GM12878 (cell line): ENCODE data around the gene IFT172. TPM values are rescaled to one million over a fixed set of nuclear protein-coding genes. Genes with fewer than 3 reads are reported as not detected.

Source experiments
- ATF2 ChIP-seq: IDR thresholded peaks from 2 replicates; pipeline ENCODE4 v1.6.1; 2012; ENCODE audit warnings: low read length, inconsistent platforms
- BMI1 ChIP-seq: fragments of 450-650 bp; IDR thresholded peaks from 2 replicates; pipeline ENCODE4 v1.6.1; 2016; ENCODE audit warnings: mild to moderate bottlenecking, moderate library complexity, borderline replicate concordance
- CBX5 ChIP-seq: sonication (generic); IDR thresholded peaks from 2 replicates; pipeline ENCODE4 v1.6.1; 2016; ENCODE audit warnings: low read depth, moderate library complexity, mild to moderate bottlenecking, inconsistent platforms
- DPF2 ChIP-seq: fragments of 450-650 bp; IDR thresholded peaks from 2 replicates; pipeline ENCODE4 v1.6.1; 2017; ENCODE audit warnings: mild to moderate bottlenecking
- E4F1 ChIP-seq: fragments of 450-650 bp; IDR thresholded peaks from 2 replicates; pipeline ENCODE4 v1.6.1; 2018; ENCODE audit warnings: borderline replicate concordance, mild to moderate bottlenecking; ENCODE audit not compliant: partially characterized antibody
- GABPA ChIP-seq: IDR thresholded peaks from 2 replicates; pipeline ENCODE4 v1.6.1; 2014; ENCODE audit warnings: antibody characterized with exemption, low read depth, mild to moderate bottlenecking, inconsistent platforms
- HCFC1 ChIP-seq: fragments of 150-350 bp; IDR thresholded peaks from 2 replicates; pipeline ENCODE4 v1.6.1; 2014; ENCODE audit warnings: low read length
- JUNB ChIP-seq: IDR thresholded peaks from 2 replicates; pipeline ENCODE4 v1.6.1; 2016; ENCODE audit warnings: antibody characterized with exemption, mild to moderate bottlenecking
- MEF2B ChIP-seq: fragments of 450-650 bp; IDR thresholded peaks from 2 replicates; pipeline ENCODE4 v1.6.1; 2018; ENCODE audit warnings: mild to moderate bottlenecking, moderate library complexity; ENCODE audit not compliant: partially characterized antibody, poor library complexity, severe bottlenecking
- MTA2 ChIP-seq: fragments of 450-650 bp; IDR thresholded peaks from 2 replicates; pipeline ENCODE4 v1.6.1; 2016; ENCODE audit warnings: low read depth, mild to moderate bottlenecking, moderate library complexity
- MYB ChIP-seq: fragments of 150-350 bp; IDR thresholded peaks from 2 replicates; pipeline ENCODE4 v1.6.1; 2014; ENCODE audit warnings: mild to moderate bottlenecking, low read depth, low read length, borderline replicate concordance
- POLR2AphosphoS2 ChIP-seq: IDR thresholded peaks from 2 replicates; pipeline ENCODE4 v1.6.1; 2011; ENCODE audit warnings: low read depth, mild to moderate bottlenecking, low read length, improper control_type of control experiment, moderate library complexity
- SIN3A ChIP-seq: IDR thresholded peaks from 2 replicates; pipeline ENCODE4 v1.6.1; 2012; ENCODE audit warnings: low read depth, low read length, improper control_type of control experiment
- TAF1 ChIP-seq: IDR thresholded peaks from 2 replicates; pipeline ENCODE4 v1.6.1; 2011; ENCODE audit warnings: mild to moderate bottlenecking, low read depth, low read length, borderline replicate concordance
- TBL1XR1 ChIP-seq: IDR thresholded peaks from 2 replicates; pipeline ENCODE4 v1.6.1; 2012; ENCODE audit warnings: low read depth, low read length, improper control_type of control experiment
- TCF7 ChIP-seq: IDR thresholded peaks from 2 replicates; pipeline ENCODE4 v1.6.1; 2014; ENCODE audit warnings: antibody characterized with exemption, borderline replicate concordance
- YY1 ChIP-seq: IDR thresholded peaks from 2 replicates; pipeline ENCODE4 v1.6.1; 2011; ENCODE audit warnings: low read depth, mild to moderate bottlenecking, low read length
- ZNF274 ChIP-seq: IDR thresholded peaks from one replicate; pipeline ENCODE4 v1.8.0; 2011; ENCODE audit not compliant: insufficient read length, insufficient read depth
- polyA plus RNA-seq, 11 experiments: library from polyadenylated mRNA; depleted of rRNA in 4 of 11; unstranded in 6 of 11; stranded (reverse) in 5 of 11; fragments of >200 nt; fragmentation: Nextera tagmentation in 4 of 11; fragmentation: Illumina TruSeq in 1 of 11; extraction: Ambion mirVana in 4 of 11; extraction: Trizol in 1 of 11; gene quantifications; 1 replicate in 1 of 11; 2 replicates in 10 of 11; pipeline versions ENCODE4 v1.2.1 to v1.2.3, GENCODE V29; 2011 to 2016; ENCODE audit warnings: inconsistent platforms in 2 of 11, missing spikeins in 2 of 11, low read depth in 1 of 11
- total RNA-seq, 4 experiments: library from RNA; depleted of rRNA in 3 of 4; stranded (reverse); fragments of >200 nt in 3 of 4; fragmentation: Illumina TruSeq in 1 of 4; extraction: Trizol in 1 of 4; gene quantifications; 2 replicates each; pipeline versions ENCODE4 v1.2.1 to v1.2.3, GENCODE V29; 2013 to 2021
- TF ChIP-seq, protein P1 (sequence below): fragments of 450-650 bp; formaldehyde crosslinking; IDR thresholded peaks from 2 replicates; pipeline ENCODE4 v1.4.0; 2022; ENCODE audit warnings: mild to moderate bottlenecking, moderate library complexity
- TF ChIP-seq, protein P2 (sequence below): fragments of 450-650 bp; IDR thresholded peaks from 2 replicates; pipeline ENCODE4 v1.6.1; 2014; ENCODE audit warnings: mild to moderate bottlenecking

Gene IFT172
- total and polyA plus RNA-seq, 10 of the 15 experiments (the other 5 are each of a cell fraction or from before 2014, with no cell fraction given) = 2.4 to 8.6 (median 6.2) TPM

- peak; percentile 4; the same call in 1 of the 2 replicates for TF ChIP-seq GABPA
- TF ChIP-seq SIN3A = 0 out of 2 replicates have a peak, but pooled peaks have one; percentile 41
- TF ChIP-seq MTA2 = no peak
- TF ChIP-seq YY1 = peak; percentile 91
- TF ChIP-seq TBL1XR1 = no peak; the same call in 1 of the 2 replicates
- peak; percentile 75; the same call in 1 of the 2 replicates for TF ChIP-seq TAF1
- no peak for TF ChIP-seq ZNF274
- TF ChIP-seq CBX5 = no peak
- TF ChIP-seq, protein P1, sequence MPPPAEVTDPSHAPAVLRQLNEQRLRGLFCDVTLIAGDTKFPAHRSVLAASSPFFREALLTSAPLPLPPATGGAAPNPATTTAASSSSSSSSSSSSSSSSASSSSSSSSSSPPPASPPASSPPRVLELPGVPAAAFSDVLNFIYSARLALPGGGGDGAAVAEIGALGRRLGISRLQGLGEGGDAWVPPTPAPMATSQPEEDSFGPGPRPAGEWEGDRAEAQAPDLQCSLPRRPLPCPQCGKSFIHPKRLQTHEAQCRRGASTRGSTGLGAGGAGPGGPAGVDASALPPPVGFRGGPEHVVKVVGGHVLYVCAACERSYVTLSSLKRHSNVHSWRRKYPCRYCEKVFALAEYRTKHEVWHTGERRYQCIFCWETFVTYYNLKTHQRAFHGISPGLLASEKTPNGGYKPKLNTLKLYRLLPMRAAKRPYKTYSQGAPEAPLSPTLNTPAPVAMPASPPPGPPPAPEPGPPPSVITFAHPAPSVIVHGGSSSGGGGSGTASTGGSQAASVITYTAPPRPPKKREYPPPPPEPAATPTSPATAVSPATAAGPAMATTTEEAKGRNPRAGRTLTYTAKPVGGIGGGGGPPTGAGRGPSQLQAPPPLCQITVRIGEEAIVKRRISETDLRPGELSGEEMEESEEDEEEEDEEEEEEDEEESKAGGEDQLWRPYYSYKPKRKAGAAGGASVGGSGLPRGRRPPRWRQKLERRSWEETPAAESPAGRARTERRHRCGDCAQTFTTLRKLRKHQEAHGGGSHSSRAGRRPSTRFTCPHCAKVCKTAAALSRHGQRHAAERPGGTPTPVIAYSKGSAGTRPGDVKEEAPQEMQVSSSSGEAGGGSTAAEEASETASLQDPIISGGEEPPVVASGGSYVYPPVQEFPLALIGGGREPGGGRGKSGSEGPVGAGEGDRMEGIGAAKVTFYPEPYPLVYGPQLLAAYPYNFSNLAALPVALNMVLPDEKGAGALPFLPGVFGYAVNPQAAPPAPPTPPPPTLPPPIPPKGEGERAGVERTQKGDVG (CRISPR knock-in tag) = no peak
- TF ChIP-seq JUNB = no peak
- TF ChIP-seq MYB = no peak
- TF ChIP-seq BMI1 = no peak
- TF ChIP-seq ATF2 = no peak
- TF ChIP-seq E4F1 = no peak
- TF ChIP-seq POLR2AphosphoS2 = peak; percentile 76
- TF ChIP-seq HCFC1 = no peak; the same call in 1 of the 2 replicates
- TF ChIP-seq TCF7 = no peak
- TF ChIP-seq, protein P2, sequence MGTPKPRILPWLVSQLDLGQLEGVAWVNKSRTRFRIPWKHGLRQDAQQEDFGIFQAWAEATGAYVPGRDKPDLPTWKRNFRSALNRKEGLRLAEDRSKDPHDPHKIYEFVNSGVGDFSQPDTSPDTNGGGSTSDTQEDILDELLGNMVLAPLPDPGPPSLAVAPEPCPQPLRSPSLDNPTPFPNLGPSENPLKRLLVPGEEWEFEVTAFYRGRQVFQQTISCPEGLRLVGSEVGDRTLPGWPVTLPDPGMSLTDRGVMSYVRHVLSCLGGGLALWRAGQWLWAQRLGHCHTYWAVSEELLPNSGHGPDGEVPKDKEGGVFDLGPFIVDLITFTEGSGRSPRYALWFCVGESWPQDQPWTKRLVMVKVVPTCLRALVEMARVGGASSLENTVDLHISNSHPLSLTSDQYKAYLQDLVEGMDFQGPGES = no peak
- peak; percentile 62; the same call in 1 of the 2 replicates for TF ChIP-seq DPF2
- no peak for TF ChIP-seq MEF2B
Observed at GRCh38 chr2:27428213-27428977, 61.1 kb downstream of the IFT172 start, which contains the start of gene NRBP1 (continued).
